Activated naive CD4-positive, alpha-beta T cell treated with anti-CD3 and anti-CD28 coated beads, Interleukin-2, amount 50 U/mL, for 24 hours (primary cell): ENCODE data around the gene SLC35F5.
A peak's percentile ranks its signal among the peaks of the same experiment; 100 is the strongest.
"Not testable (repeated sequence)": the region's sequence is repeated elsewhere in the genome, so short reads cannot be mapped to it uniquely, and the experiment has no call there.

ENCODE experiments used
- H3K27ac Mint-ChIP-seq: one replicate; pipeline ENCODE4 v1.8.0; 2021; ENCODE audit warnings: mild to moderate bottlenecking, mixed read lengths
- H3K27me3 Mint-ChIP-seq: one replicate; pipeline ENCODE4 v1.8.0; 2021; ENCODE audit warnings: mixed read lengths
- H3K36me3 Mint-ChIP-seq: one replicate; pipeline ENCODE4 v1.8.0; 2021; ENCODE audit warnings: mixed read lengths
- H3K4me1 Mint-ChIP-seq: one replicate; pipeline ENCODE4 v1.8.0; 2021; ENCODE audit warnings: mixed read lengths
- H3K4me3 Mint-ChIP-seq: one replicate; pipeline ENCODE4 v1.8.0; 2021; ENCODE audit warnings: mild to moderate bottlenecking, mixed read lengths
- H3K9me3 Mint-ChIP-seq: one replicate; pipeline ENCODE4 v1.8.0; 2021; ENCODE audit warnings: mixed read lengths

Gene SLC35F5

DNA sequence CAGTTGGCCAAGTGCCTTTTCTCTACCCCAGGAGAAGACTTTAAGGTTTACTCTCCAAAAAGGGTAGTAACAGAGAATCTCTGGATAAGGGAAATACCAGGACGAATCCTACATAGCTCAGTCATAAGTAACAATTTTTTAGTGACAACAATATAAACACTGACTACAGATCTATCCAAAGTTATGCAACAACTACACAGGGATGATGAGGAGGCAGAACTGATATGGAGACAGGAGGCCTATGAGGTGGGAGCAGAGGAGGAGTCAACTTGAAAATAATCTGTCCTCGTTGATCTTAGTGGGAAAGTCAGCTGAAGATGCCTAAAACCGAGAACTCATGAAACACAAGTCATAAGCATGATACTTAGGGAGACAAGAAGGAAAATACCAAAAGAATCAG lies 40.2 kb downstream of the SLC35F5 start:
- Mint-ChIP-seq H3K9me3 (no peaks in the 10 kb centered on the region), H3K36me3 (peaks cover 17% of the 10 kb centered on the region), H3K4me1 (no peaks in the 10 kb centered on the region), H3K4me3 (no peak overlapping the region), H3K27ac (no peak overlapping the region), H3K27me3 (no peaks in the 10 kb centered on the region)

DNA sequence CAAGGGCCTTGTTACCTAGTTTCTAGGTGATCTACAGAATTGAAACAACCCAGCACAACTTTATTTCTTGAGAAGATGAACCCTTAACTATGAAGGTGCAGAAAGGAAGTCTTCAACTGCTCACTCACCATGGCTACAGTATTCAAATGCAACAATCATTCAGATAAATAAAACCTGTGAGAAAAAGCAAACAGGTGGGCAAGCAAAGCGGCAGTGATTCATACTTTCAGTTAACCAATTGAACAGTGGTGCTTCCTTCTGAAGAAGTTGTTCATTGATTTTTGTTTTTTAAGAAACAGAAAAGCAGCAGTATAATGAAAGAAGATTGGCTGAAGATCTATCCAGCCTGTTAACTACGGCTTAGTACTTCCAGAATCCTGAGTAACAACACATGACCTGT lies 43.5 kb downstream of the SLC35F5 start:
- Mint-ChIP-seq H3K27me3 (no peaks in the 10 kb centered on the region), H3K4me1 (no peaks in the 10 kb centered on the region), H3K4me3 (no peak overlapping the region), H3K36me3 (peaks cover 13% of the 10 kb centered on the region), H3K27ac (no peak overlapping the region), H3K9me3 (no peaks in the 10 kb centered on the region)

DNA sequence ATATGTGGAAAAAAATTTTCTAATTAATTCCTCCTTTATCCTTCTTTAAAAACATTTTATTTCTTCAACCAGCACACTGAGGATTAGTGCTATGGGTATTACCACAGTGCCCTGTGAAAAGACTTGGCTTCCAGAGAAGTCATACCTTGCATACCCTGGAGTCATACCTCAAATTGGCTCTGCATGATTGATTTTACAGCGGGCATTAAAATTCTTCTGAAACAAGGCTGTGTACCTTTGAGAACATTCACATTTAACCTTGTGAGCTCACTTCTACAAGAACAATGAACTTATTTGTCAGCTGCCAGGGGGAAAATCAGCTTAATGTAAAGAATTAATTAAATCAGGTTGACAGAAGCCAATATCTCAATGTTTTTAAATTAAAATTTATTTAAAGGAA lies 44.6 kb downstream of the SLC35F5 start:
- Mint-ChIP-seq H3K27ac (no peak overlapping the region), H3K4me1 (no peaks in the 10 kb centered on the region), H3K4me3 (no peak overlapping the region), H3K9me3 (no peaks in the 10 kb centered on the region), H3K36me3 (peaks cover 13% of the 10 kb centered on the region), H3K27me3 (no peaks in the 10 kb centered on the region)

GRCh38 chr2:113709022-113709421 lies 47.4 kb downstream of the SLC35F5 start:
- no peak overlapping the region for H3K4me3 Mint-ChIP-seq
- no peak overlapping the region for H3K27ac Mint-ChIP-seq
- peaks cover 2% of the 10 kb centered on the region for H3K36me3 Mint-ChIP-seq
- H3K27me3 Mint-ChIP-seq: no peaks in the 10 kb centered on the region
- no peaks in the 10 kb centered on the region for H3K4me1 Mint-ChIP-seq
- H3K9me3 Mint-ChIP-seq: no peaks in the 10 kb centered on the region

GRCh38 chr2:113707106-113707505 lies 49.3 kb downstream of the SLC35F5 start:
- H3K9me3 Mint-ChIP-seq: no peaks in the 10 kb centered on the region
- H3K36me3 Mint-ChIP-seq: peaks cover 2% of the 10 kb centered on the region
- H3K27me3 Mint-ChIP-seq: no peaks in the 10 kb centered on the region
- H3K4me1 Mint-ChIP-seq: no peaks in the 10 kb centered on the region
- peak overlapping the region; percentile 35 for H3K27ac Mint-ChIP-seq
- H3K4me3 Mint-ChIP-seq: no peak overlapping the region

DNA sequence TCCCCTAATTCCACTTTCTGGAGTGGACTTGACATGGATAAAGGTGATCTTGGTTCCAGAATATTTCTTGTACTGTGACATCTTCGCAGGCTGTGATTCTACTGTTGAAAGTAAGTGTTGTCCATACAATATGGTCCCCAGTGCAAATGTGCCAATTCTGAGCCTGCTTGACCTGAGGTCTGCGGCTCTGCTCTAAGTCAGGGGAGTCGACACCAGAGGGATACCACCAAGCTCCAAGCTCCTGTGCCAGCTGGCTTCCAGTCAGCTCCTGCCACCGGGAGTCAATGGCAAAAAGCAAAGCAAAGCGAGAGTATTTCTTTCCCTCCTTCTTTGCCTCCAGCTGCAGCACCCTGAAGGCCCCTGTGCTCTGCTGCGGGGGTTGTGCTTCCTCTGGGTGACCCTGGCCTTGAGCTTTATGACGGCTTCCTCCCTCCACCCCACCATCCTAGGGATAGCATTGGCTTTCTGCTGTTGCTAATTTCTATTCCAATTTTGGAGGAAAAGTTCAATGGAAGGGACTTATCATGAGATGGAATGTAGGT lies 50.4 kb downstream of the SLC35F5 start:
- Mint-ChIP-seq H3K27ac (no peak overlapping the region), H3K9me3 (no peaks in the 10 kb centered on the region), H3K4me3 (no peak overlapping the region), H3K36me3 (no peaks in the 10 kb centered on the region), H3K4me1 (no peaks in the 10 kb centered on the region), H3K27me3 (no peaks in the 10 kb centered on the region)

DNA sequence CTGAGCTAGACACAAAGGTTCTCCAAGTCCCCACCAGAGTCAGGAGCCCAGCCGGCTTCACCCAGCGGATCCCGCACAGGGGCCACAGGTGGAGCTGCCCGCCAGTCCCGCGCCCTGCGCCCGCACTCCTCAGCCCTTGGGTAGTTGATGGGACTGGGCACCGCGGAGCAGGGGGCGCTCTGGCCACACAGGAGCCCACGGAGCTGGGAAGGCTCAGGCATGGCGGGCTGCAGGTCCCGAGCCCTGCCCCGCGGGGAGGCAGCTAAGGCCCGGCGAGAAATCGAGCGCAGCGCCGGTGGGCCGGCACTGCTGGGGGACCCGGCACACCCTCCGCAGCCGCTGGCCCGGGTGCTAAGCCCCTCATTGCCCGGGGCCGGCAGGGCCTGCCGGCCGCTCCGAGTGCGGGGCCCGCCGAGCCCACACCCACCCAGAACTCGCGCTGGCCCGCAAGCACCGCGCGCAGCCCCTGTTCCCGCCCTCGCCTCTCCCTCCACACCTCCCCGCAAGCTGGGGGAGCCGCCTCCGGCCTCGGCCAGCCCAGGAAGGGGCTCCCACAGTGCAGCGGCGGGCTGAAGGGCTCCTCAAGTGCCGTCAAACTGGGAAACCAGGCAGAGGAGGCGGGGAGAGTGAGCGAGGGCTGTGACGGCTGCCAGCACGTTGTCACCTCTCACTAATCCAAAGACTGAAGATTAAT lies 52.0 kb downstream of the SLC35F5 start:
- H3K27me3 Mint-ChIP-seq, H3K36me3 Mint-ChIP-seq, H3K4me3 Mint-ChIP-seq, H3K9me3 Mint-ChIP-seq, H3K27ac Mint-ChIP-seq: not testable (repeated sequence)
- H3K4me1 Mint-ChIP-seq: peaks cover 12% of the 10 kb centered on the region

DNA sequence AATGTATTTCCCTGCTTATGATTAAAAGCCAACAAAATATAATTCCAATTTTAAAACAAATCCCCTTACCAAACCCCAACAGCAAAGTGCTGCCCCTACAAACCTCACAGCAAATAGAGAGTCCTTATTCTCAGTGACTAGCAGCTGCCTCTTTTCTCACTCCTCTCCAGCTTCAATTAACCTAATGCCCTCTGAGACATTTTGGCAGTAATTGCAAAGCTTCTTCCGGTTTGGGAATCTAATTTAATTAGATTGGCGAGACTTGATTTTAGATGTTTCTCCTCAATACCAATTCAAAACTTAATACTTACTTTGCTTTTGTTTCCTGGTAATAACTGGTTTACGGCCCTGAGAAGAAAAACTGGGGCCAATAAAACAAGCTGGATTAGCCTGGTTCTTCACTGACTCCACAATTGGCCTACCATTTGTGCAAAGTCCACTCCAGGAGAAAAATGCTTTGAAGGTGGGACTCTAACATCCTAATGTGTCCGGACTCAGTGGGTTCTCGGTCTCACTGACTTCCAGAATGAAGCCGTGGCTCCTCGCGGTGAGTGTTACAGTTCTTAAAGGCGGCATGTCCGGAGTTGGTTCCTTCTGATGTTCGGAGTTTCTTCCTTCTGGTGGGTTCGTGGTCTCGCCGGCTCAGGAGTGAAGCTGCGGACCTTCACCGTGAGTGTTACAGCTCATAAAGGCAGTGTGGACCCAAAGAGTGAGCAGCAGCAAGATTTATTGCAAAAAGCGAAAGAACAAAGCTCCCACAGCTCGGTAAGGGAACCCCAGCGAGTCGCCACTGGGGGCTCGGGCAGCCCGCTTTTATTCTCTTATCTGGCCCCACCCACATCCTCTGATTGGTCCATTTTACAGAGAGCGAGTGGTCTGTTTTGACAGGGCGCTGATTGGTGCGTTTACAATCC lies 52.8 kb downstream of the SLC35F5 start:
- H3K4me1 Mint-ChIP-seq: peaks cover 19% of the 10 kb centered on the region
- no peak overlapping the region for H3K4me3 Mint-ChIP-seq
- H3K9me3 Mint-ChIP-seq: no peaks in the 10 kb centered on the region
- no peaks in the 10 kb centered on the region for H3K27me3 Mint-ChIP-seq
- H3K36me3 Mint-ChIP-seq: no peaks in the 10 kb centered on the region
- H3K27ac Mint-ChIP-seq: peak overlapping the region; percentile 55

DNA sequence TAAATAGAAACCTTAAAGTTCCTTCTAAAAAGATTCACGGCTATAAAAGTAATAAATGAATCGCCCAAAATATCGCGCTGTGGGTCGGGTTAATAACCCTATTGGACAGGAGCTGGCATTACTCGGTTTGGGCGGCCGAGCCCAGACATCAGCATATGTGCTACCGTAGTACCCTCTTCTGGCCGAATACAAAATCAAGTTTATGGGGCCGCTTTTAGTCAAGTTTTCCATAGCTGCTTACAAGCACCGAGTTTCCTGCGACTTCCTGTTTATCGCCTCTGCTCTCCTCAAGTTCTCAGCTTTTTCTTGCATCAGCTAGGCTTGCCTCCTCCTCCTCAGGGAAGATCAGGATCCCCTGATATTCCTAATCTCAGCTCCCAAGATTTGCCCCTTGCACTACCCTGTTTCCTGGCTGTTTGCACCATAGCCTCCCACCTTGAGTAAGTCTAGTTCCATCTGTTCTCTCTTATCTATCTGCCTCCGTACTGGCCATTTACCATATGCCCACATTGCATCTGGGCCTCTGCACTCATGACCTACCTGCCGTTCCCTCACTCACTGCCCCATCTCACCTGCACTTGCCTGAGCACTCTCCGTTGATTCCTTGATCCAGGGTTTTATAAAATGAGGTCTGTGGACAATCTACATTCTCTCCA lies 56.1 kb downstream of the SLC35F5 start:
- peaks cover 22% of the 10 kb centered on the region for H3K4me1 Mint-ChIP-seq
- no peaks in the 10 kb centered on the region for H3K36me3 Mint-ChIP-seq
- H3K9me3 Mint-ChIP-seq: no peaks in the 10 kb centered on the region
- H3K27ac Mint-ChIP-seq: peak overlapping the region; percentile 91
- H3K27me3 Mint-ChIP-seq: no peaks in the 10 kb centered on the region
- peak overlapping the region; percentile 51 for H3K4me3 Mint-ChIP-seq

DNA sequence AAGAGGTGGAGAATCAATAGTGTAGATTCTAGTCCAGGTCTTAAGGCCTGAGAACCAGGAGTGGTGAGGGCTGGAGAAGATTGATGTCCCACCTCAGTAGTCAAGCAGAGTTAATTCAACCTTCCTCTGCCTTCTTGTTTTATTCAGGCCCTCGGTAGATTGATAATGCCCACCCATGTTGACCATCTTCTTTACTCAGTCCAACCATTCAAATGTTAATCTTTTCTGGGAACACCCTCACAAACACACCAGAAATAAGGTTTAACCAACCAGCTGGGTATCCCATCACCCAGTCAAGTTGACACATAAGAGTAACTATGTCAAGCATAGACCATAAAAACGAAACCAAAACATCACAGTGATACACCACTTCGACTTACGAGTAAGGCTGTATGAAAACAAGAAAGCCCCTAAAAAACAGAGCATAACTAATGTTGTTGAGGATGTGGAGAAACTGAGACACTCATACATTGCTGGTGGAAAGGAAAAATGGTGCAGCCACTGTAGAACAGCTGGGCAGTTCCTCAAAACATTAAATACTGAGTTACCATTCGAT lies 57.5 kb downstream of the SLC35F5 start:
- Mint-ChIP-seq H3K36me3 (no peaks in the 10 kb centered on the region), H3K27me3 (no peaks in the 10 kb centered on the region), H3K9me3 (no peaks in the 10 kb centered on the region), H3K4me1 (peaks cover 27% of the 10 kb centered on the region), H3K27ac (peak overlapping the region; percentile 6), H3K4me3 (no peak overlapping the region)

- not testable (repeated sequence) for H3K4me3 Mint-ChIP-seq, H3K36me3 Mint-ChIP-seq, H3K27me3 Mint-ChIP-seq, H3K9me3 Mint-ChIP-seq
- H3K4me1 Mint-ChIP-seq: peaks cover 34% of the 10 kb centered on the region
- peak overlapping the region; percentile 61 for H3K27ac Mint-ChIP-seq
Measured at GRCh38 chr2:113698251-113698650, 58.2 kb downstream of the SLC35F5 start.

- Mint-ChIP-seq H3K27ac (no peak overlapping the region), H3K4me1 (peaks cover 41% of the 10 kb centered on the region), H3K4me3 (no peak overlapping the region), H3K27me3 (no peaks in the 10 kb centered on the region), H3K36me3 (no peaks in the 10 kb centered on the region), H3K9me3 (no peaks in the 10 kb centered on the region)
Measured at GRCh38 chr2:113697516-113697915, 58.9 kb downstream of the SLC35F5 start.

DNA sequence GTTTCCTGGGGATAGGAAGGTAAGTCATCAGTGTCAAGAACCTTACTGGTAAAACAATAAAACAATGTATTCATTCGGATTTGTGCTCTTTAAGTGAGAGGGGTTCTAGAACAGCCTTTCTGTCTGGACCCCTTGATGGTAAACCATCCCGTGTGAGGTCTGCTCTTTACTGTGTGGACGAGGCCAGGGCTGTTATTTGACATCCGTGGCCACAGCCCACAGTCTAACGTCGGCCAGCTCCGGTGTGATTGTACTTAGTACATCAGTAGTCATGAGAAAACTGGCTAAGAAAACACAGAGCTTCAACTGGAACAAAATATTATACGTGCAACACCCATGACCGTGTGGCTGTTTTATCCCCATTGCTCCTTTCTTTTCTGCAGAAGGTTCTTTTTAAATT lies 62.0 kb downstream of the SLC35F5 start:
- H3K4me1 Mint-ChIP-seq: peaks cover 35% of the 10 kb centered on the region
- no peaks in the 10 kb centered on the region for H3K9me3 Mint-ChIP-seq
- H3K27ac Mint-ChIP-seq: no peak overlapping the region
- peak overlapping the region; percentile 82 for H3K4me3 Mint-ChIP-seq
- H3K36me3 Mint-ChIP-seq: no peaks in the 10 kb centered on the region
- no peaks in the 10 kb centered on the region for H3K27me3 Mint-ChIP-seq

- H3K9me3 Mint-ChIP-seq: no peaks in the 10 kb centered on the region
- H3K36me3 Mint-ChIP-seq: no peaks in the 10 kb centered on the region
- H3K4me3 Mint-ChIP-seq: peak overlapping the region; percentile 82
- peaks cover 25% of the 10 kb centered on the region for H3K4me1 Mint-ChIP-seq
- H3K27ac Mint-ChIP-seq: peak overlapping the region; percentile 94
- H3K27me3 Mint-ChIP-seq: no peaks in the 10 kb centered on the region
Measured at GRCh38 chr2:113692698-113693428, 63.6 kb downstream of the SLC35F5 start.

DNA sequence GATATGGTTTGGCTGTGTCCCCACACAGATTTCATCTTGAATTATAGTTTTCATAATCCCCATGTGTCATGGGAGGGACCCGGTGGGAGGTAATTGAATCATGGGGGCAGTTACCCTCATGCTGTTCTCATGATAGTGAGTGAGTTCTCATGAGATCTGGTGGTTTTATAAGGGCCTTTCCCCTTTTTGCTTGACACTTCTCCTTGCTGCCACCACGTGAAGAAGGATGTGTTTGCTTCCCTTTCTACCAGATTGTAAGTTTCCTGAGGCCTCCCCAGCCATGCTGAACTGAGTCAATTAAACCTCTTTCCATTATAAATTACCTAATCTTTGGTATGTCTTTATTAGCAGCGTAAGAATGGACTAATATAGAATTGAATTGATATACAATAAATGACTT lies 65.6 kb downstream of the SLC35F5 start:
- H3K4me3 Mint-ChIP-seq, H3K36me3 Mint-ChIP-seq, H3K9me3 Mint-ChIP-seq, H3K27ac Mint-ChIP-seq, H3K27me3 Mint-ChIP-seq: not testable (repeated sequence)
- H3K4me1 Mint-ChIP-seq: peaks cover 25% of the 10 kb centered on the region
